GM12875 (cell line): ENCODE data around the gene SGSM2.
A peak's percentile ranks its signal among the peaks of the same experiment; 100 is the strongest.

Experiments
- H3K4me3 ChIP-seq: one replicate; pipeline ENCODE4 v1.5.1; 2011; ENCODE audit warnings: low read depth, low read length, control low read depth
- TF ChIP-seq, protein P1 (sequence below): IDR thresholded peaks from 2 replicates; pipeline ENCODE4 v1.5.1; 2011; ENCODE audit warnings: low read depth, mild to moderate bottlenecking, control low read depth, inconsistent platforms, low read length, moderate library complexity, borderline replicate concordance; ENCODE audit not compliant: insufficient read depth

The SGSM2 gene

DNA sequence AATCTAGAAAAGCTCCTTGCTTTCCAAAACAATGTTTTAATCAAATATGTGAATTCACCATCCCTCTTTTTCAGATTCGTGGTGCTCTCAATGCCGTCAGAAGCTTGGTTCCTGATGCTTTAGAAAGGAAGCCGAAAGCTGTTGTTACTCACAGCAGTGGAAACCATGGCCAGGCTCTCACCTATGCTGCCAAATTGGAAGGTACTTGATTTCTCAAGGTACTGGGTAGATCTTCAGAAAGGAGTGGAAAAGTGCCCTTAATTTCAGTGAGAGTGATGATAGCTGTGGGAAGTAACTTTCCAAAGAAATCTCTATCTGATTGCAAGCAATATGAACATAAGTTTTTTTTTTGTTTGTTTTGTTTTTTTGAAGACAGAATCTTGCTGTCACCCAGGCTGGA, 19.5 kb upstream of the SGSM2 start:
- H3K4me3 ChIP-seq = no peak overlapping the region
- TF ChIP-seq, protein P1, sequence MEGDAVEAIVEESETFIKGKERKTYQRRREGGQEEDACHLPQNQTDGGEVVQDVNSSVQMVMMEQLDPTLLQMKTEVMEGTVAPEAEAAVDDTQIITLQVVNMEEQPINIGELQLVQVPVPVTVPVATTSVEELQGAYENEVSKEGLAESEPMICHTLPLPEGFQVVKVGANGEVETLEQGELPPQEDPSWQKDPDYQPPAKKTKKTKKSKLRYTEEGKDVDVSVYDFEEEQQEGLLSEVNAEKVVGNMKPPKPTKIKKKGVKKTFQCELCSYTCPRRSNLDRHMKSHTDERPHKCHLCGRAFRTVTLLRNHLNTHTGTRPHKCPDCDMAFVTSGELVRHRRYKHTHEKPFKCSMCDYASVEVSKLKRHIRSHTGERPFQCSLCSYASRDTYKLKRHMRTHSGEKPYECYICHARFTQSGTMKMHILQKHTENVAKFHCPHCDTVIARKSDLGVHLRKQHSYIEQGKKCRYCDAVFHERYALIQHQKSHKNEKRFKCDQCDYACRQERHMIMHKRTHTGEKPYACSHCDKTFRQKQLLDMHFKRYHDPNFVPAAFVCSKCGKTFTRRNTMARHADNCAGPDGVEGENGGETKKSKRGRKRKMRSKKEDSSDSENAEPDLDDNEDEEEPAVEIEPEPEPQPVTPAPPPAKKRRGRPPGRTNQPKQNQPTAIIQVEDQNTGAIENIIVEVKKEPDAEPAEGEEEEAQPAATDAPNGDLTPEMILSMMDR = no peak

DNA sequence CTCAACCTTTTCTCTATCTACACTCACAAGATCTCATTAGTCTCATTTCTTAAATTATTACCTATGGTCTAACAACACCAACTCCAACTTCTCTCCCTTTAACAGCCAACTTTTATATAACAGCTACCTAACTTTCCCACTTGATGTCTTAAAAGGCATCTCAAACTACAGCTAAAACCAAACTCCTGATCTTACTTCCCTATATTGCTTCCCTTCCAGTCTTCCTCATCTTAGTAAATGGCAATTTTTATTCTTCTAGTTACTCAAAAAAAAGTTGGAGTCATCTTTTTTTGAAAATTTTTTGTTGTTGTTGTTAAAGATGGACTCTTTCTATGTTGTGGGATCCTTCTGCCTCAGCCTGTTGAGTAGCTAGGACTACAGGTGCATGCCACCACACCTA, 18.2 kb upstream of the SGSM2 start:
- no peak overlapping the region for H3K4me3 ChIP-seq
- TF ChIP-seq, protein P1 = no peak

DNA sequence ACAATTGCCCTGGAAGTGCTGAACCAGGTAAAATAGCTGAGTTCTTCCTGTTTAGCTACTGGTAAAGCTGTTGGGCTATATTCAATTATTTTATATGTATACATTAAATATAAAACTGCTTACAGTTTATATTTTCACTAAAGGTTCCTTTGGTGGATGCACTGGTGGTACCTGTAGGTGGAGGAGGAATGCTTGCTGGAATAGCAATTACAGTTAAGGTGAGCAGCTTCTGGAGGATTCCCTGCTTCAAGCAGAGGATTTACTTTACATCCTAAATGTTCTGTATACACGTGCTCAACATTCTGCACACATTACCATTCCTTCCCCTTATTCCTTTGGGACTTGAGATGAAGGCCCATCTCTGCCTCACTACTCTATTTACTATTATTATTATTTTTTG, 15.9 kb upstream of the SGSM2 start:
- TF ChIP-seq, protein P1 = no peak
- no peak overlapping the region for H3K4me3 ChIP-seq

DNA sequence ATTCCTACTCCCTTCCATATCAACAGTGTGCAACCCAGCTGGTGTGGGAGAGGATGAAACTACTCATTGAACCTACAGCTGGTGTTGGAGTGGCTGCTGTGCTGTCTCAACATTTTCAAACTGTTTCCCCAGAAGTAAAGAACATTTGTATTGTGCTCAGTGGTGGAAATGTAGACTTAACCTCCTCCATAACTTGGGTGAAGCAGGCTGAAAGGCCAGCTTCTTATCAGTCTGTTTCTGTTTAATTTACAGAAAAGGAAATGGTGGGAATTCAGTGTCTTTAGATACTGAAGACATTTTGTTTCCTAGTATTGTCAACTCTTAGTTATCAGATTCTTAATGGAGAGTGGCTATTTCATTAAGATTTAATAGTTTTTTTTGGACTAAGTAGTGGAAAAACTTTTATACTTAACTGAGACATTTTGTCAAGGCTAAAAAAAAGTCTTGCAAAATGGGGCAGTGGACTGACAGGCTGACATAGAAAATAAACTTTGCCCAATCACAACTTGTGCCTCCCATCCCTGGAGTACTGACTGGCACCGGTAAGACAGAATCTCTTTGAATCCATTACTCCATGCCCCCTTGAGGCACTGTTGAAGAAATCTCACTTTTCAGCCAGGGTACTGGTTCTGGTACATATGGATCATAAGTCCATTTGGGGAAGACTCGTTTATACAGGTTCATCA, 13.5 kb upstream of the SGSM2 start:
- no peak overlapping the region for H3K4me3 ChIP-seq
- TF ChIP-seq, protein P1 = no peak

DNA sequence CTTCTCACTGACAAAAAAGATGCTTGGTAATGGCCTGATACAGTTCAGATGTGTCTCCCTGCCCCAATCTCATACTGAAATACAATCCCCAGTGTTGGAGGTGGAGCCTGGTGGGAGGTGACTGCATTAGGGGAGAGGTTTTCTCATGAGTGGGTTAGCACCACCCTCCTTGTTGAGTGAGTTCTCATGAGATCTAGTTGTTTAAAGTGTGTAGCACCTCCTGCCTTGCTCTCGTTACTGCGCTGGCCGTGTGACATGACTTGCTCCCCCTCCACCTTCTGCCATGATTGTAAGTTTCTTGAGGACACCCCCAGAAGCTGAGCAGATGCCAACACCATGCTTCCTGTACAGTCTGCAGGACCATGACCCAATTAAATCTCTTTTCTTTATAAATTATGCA, 6.0 kb upstream of the SGSM2 start:
- no peak overlapping the region for H3K4me3 ChIP-seq
- TF ChIP-seq, protein P1 = no peak

DNA sequence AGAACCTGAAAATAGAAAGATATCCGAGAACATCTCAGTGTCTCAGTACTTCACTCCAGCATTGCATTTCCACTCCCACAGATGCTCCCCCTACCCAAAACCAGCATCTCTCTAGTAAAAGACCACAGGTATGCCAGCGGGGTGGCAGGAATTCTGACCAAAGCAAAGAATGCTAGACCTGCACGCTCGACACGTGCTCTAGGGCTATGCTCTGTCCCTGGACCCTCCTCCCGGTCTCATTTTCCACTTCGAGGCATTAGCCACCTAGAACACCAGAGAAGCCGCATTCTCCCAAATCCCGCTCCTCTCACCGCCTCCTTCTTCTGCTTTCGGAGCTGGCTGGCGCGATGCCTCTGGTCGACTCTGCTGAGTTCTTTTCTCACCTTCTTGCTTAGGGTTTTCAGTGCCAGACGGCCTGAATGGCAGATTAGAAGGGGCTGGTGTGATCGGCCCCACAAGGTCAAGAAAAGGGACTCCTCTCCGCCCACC, 1.5 kb upstream of the SGSM2 start:
- TF ChIP-seq, protein P1 = no peak
- peak overlapping the region; percentile 92 for H3K4me3 ChIP-seq

DNA sequence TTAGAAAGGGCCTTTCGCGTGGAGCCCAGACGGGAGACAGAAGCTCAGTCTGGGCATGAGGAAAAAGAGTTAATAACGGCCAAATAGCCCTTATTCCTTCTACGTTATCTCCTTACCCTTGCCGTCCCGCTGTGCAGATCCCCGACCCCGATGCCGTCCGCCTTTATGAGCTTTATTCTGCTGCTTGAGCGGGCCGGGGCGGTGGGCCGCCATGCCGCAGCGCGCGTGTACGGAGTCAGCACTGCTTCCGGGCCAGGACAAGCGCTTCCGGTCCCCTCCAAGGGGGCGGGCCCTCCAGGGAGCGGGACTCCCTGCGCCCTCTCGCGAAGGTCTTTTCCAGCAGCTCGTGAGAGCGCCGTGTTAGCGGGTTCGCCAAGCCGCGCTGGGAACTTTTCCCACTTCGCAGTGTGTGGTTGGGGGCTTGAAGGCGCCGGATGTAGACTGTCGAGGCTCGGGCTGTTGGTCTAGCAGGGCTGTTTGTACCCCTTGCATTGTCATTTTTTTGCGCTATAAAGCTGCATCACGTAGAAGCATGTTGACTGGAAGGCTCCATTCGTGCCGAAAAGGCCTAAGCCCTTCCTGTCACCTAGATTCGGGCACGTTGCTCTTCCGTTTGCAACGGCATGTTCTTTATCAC, 968 bp upstream of the SGSM2 start, which contains the start of gene TSR1:
TSS of gene TSR1 (minus strand) at position 243 of the 637 bp plus-strand sequence. CDS start at position 213, 30 bp downstream.
- TF ChIP-seq, protein P1 = peak; percentile 26; the same call in 1 of the 2 replicates
- peak within 1 kb of the TSS; percentile 92 for H3K4me3 ChIP-seq
